Gastrocnemius medialis (tissue), 4 donors: ENCODE data around the gene MFAP4. TPM values are rescaled to one million over a fixed set of nuclear protein-coding genes. Genes with fewer than 3 reads are reported as not detected.

ENCODE experiments used
- ATAC-seq, 2 donors: fragments of 150-250 bp; one replicate each; pipeline ENCODE4 v1.9.1; 2016
- DNase-seq, 2 donors: peaks; one replicate each; pipeline ENCODE4 v3.0.0-alpha.2; 2019
- H3K27ac ChIP-seq, 4 donors: fragments of 200-600 bp; sonication (generic); 1 replicate in 1 of 4; 2 replicates in 3 of 4; pipeline ENCODE4 v1.5.1; 2016 to 2018; ENCODE audit warnings: mild to moderate bottlenecking in 2 of 4, moderate library complexity in 1 of 4
- H3K27me3 ChIP-seq, 3 donors: fragments of 200-600 bp; sonication (generic) in 2 of 3; 1 replicate in 1 of 3; 2 replicates in 2 of 3; pipeline versions ENCODE4 v1.5.1 to v1.6.0; 2016 to 2019; ENCODE audit warnings: mild to moderate bottlenecking in 1 of 3, moderate library complexity in 1 of 3
- H3K36me3 ChIP-seq, 2 donors: fragments of 200-600 bp; sonication (generic) in 1 of 2; one replicate each; pipeline ENCODE4 v1.5.1; 2017 to 2018
- H3K4me1 ChIP-seq, 2 donors: fragments of 200-600 bp; sonication (generic) in 1 of 2; one replicate each; pipeline ENCODE4 v1.5.1; 2016 to 2017; ENCODE audit warnings: mild to moderate bottlenecking in 2 of 2
- H3K4me3 ChIP-seq, 4 donors: fragments of 200-600 bp; sonication (generic) in 3 of 4; 1 replicate in 1 of 4; 2 replicates in 3 of 4; pipeline ENCODE4 v1.5.1; 2016 to 2019; ENCODE audit warnings: mild to moderate bottlenecking in 2 of 4
- H3K9me3 ChIP-seq, 3 donors: fragments of 200-600 bp; sonication (generic) in 2 of 3; 1 replicate in 1 of 3; 2 replicates in 2 of 3; pipeline ENCODE4 v1.5.1; 2016 to 2019
- POLR2A ChIP-seq, 2 donors: fragments of 450-650 bp; IDR thresholded peaks; one replicate each; pipeline ENCODE4 v1.6.1; 2017; ENCODE audit warnings: antibody characterized with exemption in 2 of 2, mild to moderate bottlenecking in 2 of 2, moderate library complexity in 2 of 2
- in situ Hi-C, 4 donors: fragments of 200-750 bp; cut with MboI; loops; one replicate each; pipeline versions ENCODE4 v1.15.0 to v1.8.0; 2017; ENCODE audit warnings: low sequenced_read_pairs in 4 of 4
- intact Hi-C: fragments of 100-400 bp; cut with DNase I; formaldehyde crosslinking; loops from one replicate; pipeline ENCODE4 v1.15.1; 2023; ENCODE audit warnings: low total_unique reads
- total RNA-seq, 4 donors: library from RNA; depleted of rRNA; stranded (reverse); fragments of >200 nt; gene quantifications; one replicate each; pipeline versions ENCODE4 v1.1.0 to v1.2.3, GENCODE V29; 2016
- TF ChIP-seq, protein P1 (sequence below), 5 experiments: fragments of 450-650 bp in 3 of 5; fragments of 200-600 bp in 2 of 5; sonication (generic) in 2 of 5; IDR thresholded peaks in 4 of 5; conservative IDR thresholded peaks in 1 of 5; 1 replicate in 4 of 5; 2 replicates in 1 of 5; pipeline ENCODE4 v1.5.1; 2016 to 2019; ENCODE audit warnings: antibody characterized with exemption in 5 of 5, mild to moderate bottlenecking in 3 of 5, moderate library complexity in 3 of 5

The MFAP4 gene
- total RNA-seq, 4 donors from 2014 or later, result 11.0 to 22.7 (median 14.8) TPM

DNA sequence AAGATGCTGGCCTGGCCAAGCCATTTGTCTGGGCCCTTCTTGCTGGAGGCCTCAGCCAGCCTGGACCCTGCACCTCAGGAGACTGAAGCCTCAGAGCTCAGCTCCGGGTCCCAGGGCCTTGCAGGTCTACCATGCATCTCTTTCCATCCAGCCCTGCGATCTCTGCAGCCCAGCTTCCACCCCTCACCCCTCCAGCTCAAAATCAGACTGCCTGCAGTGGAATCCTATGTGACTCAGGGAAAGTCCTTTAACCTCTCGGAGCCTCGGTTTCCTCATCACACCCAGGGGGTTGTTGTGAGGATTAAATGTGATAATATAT is 21.5 kb downstream of the MFAP4 start:
- Histone ChIP-seq H3K27me3 (no peaks in the 10 kb centered on the region), H3K9me3 (no peaks in the 10 kb centered on the region), H3K36me3 (no peaks in the 10 kb centered on the region), H3K4me3 (no peak overlapping the region), H3K27ac (no peak overlapping the region), H3K4me1 (peaks cover 4 to 9% of the 10 kb centered on the region in 2 donors)
- no peak for TF ChIP-seq POLR2A (IDR thresholded peaks at IDR 0.05)
- TF ChIP-seq, protein P1, sequence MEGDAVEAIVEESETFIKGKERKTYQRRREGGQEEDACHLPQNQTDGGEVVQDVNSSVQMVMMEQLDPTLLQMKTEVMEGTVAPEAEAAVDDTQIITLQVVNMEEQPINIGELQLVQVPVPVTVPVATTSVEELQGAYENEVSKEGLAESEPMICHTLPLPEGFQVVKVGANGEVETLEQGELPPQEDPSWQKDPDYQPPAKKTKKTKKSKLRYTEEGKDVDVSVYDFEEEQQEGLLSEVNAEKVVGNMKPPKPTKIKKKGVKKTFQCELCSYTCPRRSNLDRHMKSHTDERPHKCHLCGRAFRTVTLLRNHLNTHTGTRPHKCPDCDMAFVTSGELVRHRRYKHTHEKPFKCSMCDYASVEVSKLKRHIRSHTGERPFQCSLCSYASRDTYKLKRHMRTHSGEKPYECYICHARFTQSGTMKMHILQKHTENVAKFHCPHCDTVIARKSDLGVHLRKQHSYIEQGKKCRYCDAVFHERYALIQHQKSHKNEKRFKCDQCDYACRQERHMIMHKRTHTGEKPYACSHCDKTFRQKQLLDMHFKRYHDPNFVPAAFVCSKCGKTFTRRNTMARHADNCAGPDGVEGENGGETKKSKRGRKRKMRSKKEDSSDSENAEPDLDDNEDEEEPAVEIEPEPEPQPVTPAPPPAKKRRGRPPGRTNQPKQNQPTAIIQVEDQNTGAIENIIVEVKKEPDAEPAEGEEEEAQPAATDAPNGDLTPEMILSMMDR (IDR thresholded peaks at IDR 0.05 in 4 of 5, conservative IDR thresholded peaks at IDR 0.05 in 1 of 5), result no peak
- ATAC-seq (no peak), DNase-seq (no peak)
- in situ Hi-C loops, result loop anchor here (5.0 to 25.0 kb wide), 4 partner anchors 82 to 399 kb away; partner anchors contain the start of gene ALDH3A2 (in 1 of the 4)
- intact Hi-C loops, result no loop called here

DNA sequence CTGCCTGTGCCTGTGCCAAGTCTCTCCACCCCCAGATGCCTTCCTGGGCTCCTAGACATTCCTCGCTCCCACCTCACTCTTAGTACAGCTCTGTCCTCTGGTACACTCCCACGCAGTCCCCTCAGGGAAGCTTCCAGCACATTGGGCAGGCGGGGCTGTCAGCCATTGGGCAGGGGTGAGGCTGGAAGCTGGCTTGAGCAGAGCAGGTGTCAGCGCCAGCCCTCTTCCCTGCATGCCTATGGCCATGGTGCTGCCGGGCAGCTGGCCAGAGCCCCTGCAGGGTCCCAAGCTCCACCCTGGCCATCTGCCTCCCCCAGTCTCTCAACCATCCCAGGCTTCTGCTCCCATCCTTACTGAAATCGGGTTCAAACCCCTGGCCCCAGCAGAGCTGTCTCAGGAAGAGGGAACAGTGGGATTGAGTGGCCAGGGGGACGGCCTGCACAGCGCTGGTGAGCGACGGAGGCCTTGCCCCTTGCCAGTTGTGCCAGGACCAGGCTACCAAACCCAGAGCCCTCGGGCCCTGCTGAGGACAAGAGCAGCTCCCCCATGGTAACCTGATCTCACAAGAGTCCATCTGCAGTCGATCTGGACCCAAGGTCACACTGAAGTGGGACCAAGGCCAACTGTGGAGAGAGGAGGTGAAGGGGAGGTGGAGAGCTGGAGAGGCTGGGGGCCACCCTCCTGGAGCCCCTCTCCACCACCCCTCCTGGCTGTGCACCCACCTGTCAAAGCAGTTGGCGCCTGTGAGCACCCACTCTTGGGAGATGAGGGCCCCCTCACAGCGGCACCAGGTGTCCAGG is 22.1 kb downstream of the MFAP4 start:
- ATAC-seq (no peak), DNase-seq (no peak)
- H3K27me3 ChIP-seq, result no peaks in the 10 kb centered on the region
- H3K4me1 ChIP-seq, result peaks cover 4 to 9% of the 10 kb centered on the region in 2 donors
- no peak overlapping the region for H3K27ac ChIP-seq
- no peaks in the 10 kb centered on the region for H3K36me3 ChIP-seq
- H3K9me3 ChIP-seq, result no peaks in the 10 kb centered on the region
- TF ChIP-seq, protein P1 (IDR thresholded peaks at IDR 0.05 in 4 of 5, conservative IDR thresholded peaks at IDR 0.05 in 1 of 5), result no peak
- no peak for TF ChIP-seq POLR2A (IDR thresholded peaks at IDR 0.05)
- in situ Hi-C loops, result loop anchor here (5.0 to 25.0 kb wide), 4 partner anchors 82 to 400 kb away; partner anchors contain the start of gene ALDH3A2 (in 1 of the 4)
- intact Hi-C loops, result loop anchor here (5.0 kb wide), 2 partner anchors 282 to 387 kb away; partner anchors contain the start of gene ALDH3A2
- H3K4me3 ChIP-seq, result no peak overlapping the region

DNA sequence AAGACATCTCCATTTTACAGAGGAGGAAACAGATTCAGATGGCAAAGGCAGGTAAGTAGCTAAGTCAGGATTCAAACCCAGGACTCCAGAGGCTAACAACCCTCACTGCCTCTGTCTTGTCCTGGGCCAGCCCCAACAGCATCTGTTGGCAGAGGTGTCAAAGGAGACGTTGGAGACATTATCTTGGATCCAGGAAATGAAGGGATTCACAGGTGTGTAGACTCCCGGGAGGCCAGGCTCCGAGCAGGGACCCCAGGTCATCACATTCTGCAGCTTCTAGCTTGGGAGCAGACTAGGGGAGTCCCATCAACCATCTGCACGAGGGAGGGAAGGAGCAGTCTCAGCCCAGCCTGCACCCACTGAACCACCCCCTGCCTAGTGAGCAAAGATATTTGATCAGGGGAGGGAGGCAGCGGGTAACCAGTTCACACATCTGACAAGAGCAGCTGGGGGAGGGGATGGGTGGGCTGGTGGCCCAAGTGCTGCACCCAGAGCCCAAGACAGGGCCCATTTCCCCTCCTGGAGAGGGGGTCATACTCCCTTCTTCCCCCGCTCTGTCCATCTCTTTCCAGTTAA is 23.4 kb downstream of the MFAP4 start:
- no peak overlapping the region for H3K27ac ChIP-seq
- peaks cover 4 to 9% of the 10 kb centered on the region in 2 donors for H3K4me1 ChIP-seq
- no peaks in the 10 kb centered on the region for H3K36me3 ChIP-seq
- in situ Hi-C loops, result loop anchor here (5.0 to 25.0 kb wide), 4 partner anchors 84 to 401 kb away; partner anchors contain the start of gene ALDH3A2 (in 1 of the 4)
- intact Hi-C loops, result loop anchor here (2.0 to 5.0 kb wide), 3 partner anchors 284 to 403 kb away; partner anchors contain the start of gene ALDH3A2
- DNase-seq, result no peak
- ATAC-seq, result no peak
- no peaks in the 10 kb centered on the region for H3K27me3 ChIP-seq
- no peak overlapping the region for H3K4me3 ChIP-seq
- TF ChIP-seq, protein P1 (IDR thresholded peaks at IDR 0.05 in 4 of 5, conservative IDR thresholded peaks at IDR 0.05 in 1 of 5), result no peak
- TF ChIP-seq POLR2A (IDR thresholded peaks at IDR 0.05), result no peak
- H3K9me3 ChIP-seq, result no peaks in the 10 kb centered on the region

DNA sequence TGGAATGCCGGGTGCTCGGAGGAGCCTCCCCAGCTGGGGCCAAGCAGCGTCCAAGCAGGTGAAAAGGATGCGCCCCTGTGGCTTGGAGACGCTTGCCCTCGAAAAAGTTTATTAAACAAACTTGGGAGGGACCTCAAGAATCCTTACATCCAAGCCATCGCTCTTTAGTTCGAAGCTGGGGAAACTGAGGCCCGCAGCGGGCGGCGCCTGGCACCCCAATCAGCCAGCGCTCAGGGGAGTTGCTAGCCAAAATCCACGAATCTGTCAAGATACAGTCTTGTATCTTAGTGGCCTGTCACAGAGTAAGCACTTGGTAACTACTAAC is 23.9 kb downstream of the MFAP4 start:
- Histone ChIP-seq H3K4me3 (peak overlapping the region; percentile 60 to 86 (median 72)), H3K4me1 (peaks cover 4 to 9% of the 10 kb centered on the region in 2 donors), H3K9me3 (no peaks in the 10 kb centered on the region), H3K36me3 (no peaks in the 10 kb centered on the region), H3K27me3 (no peaks in the 10 kb centered on the region), H3K27ac (peak overlapping the region; percentile 79 to 92 (median 84))
- DNase-seq (no peak), ATAC-seq (no peak)
- in situ Hi-C loops, result loop anchor here (5.0 to 25.0 kb wide), 4 partner anchors 84 to 402 kb away; partner anchors contain the start of gene ALDH3A2 (in 1 of the 4)
- no peak for TF ChIP-seq POLR2A (IDR thresholded peaks at IDR 0.05)
- TF ChIP-seq, protein P1 (IDR thresholded peaks at IDR 0.05 in 4 of 5, conservative IDR thresholded peaks at IDR 0.05 in 1 of 5), result peak in 1 of 5 experiments; percentile 36
- intact Hi-C loops, result loop anchor here (2.0 to 5.0 kb wide), 3 partner anchors 284 to 404 kb away; partner anchors contain the start of gene ALDH3A2
